ENCODE data around the gene KRTAP4-6. TPM values are rescaled to one million over a fixed set of nuclear protein-coding genes. Genes with fewer than 3 reads are reported as not detected.

Gene KRTAP4-6
- total and polyA plus RNA-seq, 2 of the 8 experiments (the other 6 are each of a cell fraction or from before 2014, with no cell fraction given), result not detected

- Histone ChIP-seq H2AK5ac (ENCODE audit: low read depth, low read length) (no peak within 1 kb of the TSS), H3K27ac (ENCODE audit: low read depth, low read length) (no peak within 1 kb of the TSS), H3K23me2 (ENCODE audit: low read depth, low read length) (no peaks in the 10 kb centered on the region), H3K14ac (ENCODE audit: insufficient read length) (no peak within 1 kb of the TSS), H2BK12ac (ENCODE audit: low read depth, low read length) (no peak within 1 kb of the TSS), H3K4ac (replicated peaks; ENCODE audit: insufficient read length, low read depth, low read length) (no peak within 1 kb of the TSS), H3K9me3 (ENCODE audit: insufficient read depth in 2 of 2, low read depth in 1 of 2, low read length in 1 of 2) (no peaks in the 10 kb centered on the region; a peak in 1 of 4 replicates), H3K79me2 (ENCODE audit: control insufficient read depth in 1 of 2, insufficient read depth in 2 of 2, low read length in 2 of 2) (no peaks in the 10 kb centered on the region), H2BK5ac (ENCODE audit: low read depth, low read length) (no peak within 1 kb of the TSS), H3K79me1 (ENCODE audit: low read depth, low read length) (no peaks in the 10 kb centered on the region), H3K4me3 (ENCODE audit: extremely low read depth in 1 of 4, insufficient read depth in 2 of 4, low read depth in 3 of 4, low read length in 4 of 4) (no peak within 1 kb of the TSS), H2BK20ac (ENCODE audit: low read length) (no peak within 1 kb of the TSS), H2BK120ac (replicated peaks; ENCODE audit: low read depth, low read length) (no peak within 1 kb of the TSS), H2BK15ac (ENCODE audit: low read length) (no peak within 1 kb of the TSS), H3K27me3 (replicated peaks in 1 of 4; ENCODE audit: control insufficient read depth in 3 of 4, extremely low read depth in 1 of 4, insufficient read depth in 3 of 4, low read length in 3 of 4) (no peaks in the 10 kb centered on the region), H4K8ac (ENCODE audit: extremely low read depth, insufficient read depth, low read length) (no peak within 1 kb of the TSS), H3K56ac (replicated peaks; ENCODE audit: insufficient read length, low read depth, low read length) (no peak within 1 kb of the TSS), H3K18ac (ENCODE audit: extremely low read depth, low read length) (no peak within 1 kb of the TSS), H2AFZ (ENCODE audit: low read length) (no peak within 1 kb of the TSS), H4K91ac (replicated peaks; ENCODE audit: insufficient read length, low read length) (no peak within 1 kb of the TSS), H4K20me1 (replicated peaks in 1 of 2; ENCODE audit: control insufficient read depth in 1 of 2, insufficient read depth in 2 of 2, low read length in 2 of 2) (no peaks in the 10 kb centered on the region), H3K9ac (replicated peaks in 1 of 4; ENCODE audit: extremely low read depth in 1 of 4, low read depth in 3 of 4, low read length in 3 of 4) (no peak within 1 kb of the TSS), H3K4me1 (replicated peaks in 1 of 4; ENCODE audit: control insufficient read depth in 3 of 4, insufficient read depth in 4 of 4, low read length in 3 of 4) (no peaks in the 10 kb centered on the region), H3K23ac (ENCODE audit: insufficient read length) (no peak within 1 kb of the TSS), H3K36me3 (ENCODE audit: control insufficient read depth in 2 of 4, insufficient read depth in 4 of 4, low read length in 3 of 4) (no peaks in the 10 kb centered on the region), H3K4me2 (ENCODE audit: insufficient read depth in 1 of 2, low read depth in 2 of 2, low read length in 2 of 2) (no peak within 1 kb of the TSS), H4K5ac (ENCODE audit: insufficient read length, low read depth, low read length) (no peak within 1 kb of the TSS)
- TF ChIP-seq CBX8 (IDR thresholded peaks at IDR 0.05; ENCODE audit: borderline replicate concordance, low read depth, low read length), result no peak
- DNase-seq (ENCODE audit: low read depth in 1 of 2, low spot score in 2 of 2) (no peak), FAIRE-seq (no peak)
- CTCF ChIA-PET (ENCODE audit: partially characterized antibody), result interaction anchor here (0.6 kb wide), 2 partner anchors 8 to 548 kb away, joined by 3 read pairs; no protein-coding TSS in a partner anchor
- POLR2A ChIA-PET (ENCODE audit: partially characterized antibody), result no interaction called here
- 100% methylated on average over 1 of the region's 1 CpG; no CpG with 5 or more reads in 1 of the 2 experiments for WGBS, 2 experiments (ENCODE audit: extremely low coverage in 1 of 2, insufficient coverage in 1 of 2, insufficient read length in 1 of 2, insufficient replicate concordance in 2 of 2, low coverage in 1 of 2, low lambda C conversion rate in 2 of 2, missing lambda C conversion rate in 1 of 2)
Measured at GRCh38 chr17:41168121-41168520, 27.8 kb upstream of the KRTAP4-6 start, which contains the start of gene KRTAP4-3. Gene KRTAP4-3, minus strand, starts transcription at chr17:41168221. Its CDS starts 49 bp downstream, at chr17:41168172.

Data from H1 (cell line).